Neural cell (in vitro differentiated cells): ENCODE data around the gene EXOC1. TPM values are rescaled to one million over a fixed set of nuclear protein-coding genes. Genes with fewer than 3 reads are reported as not detected.

Experiments used
- H2AFZ ChIP-seq: fragments of 200-600, 300-800 bp; sonication (generic), shearing (Covaris generic); 2 replicates; pipeline ENCODE4 v1.6.0; 2014; ENCODE audit warnings: low read depth, mild to moderate bottlenecking, antibody characterized with exemption, low read length, moderate library complexity
- H3F3A ChIP-seq: fragments of 200-600 bp; shearing (Covaris generic); 2 replicates; pipeline ENCODE4 v1.6.1; 2016; ENCODE audit warnings: mild to moderate bottlenecking, moderate library complexity, mixed read lengths, antibody characterized with exemption, low read length; ENCODE audit not compliant: insufficient read depth, poor library complexity, severe bottlenecking
- H3K27ac ChIP-seq: fragments of 200-600, 300-800 bp; sonication (generic), shearing (Covaris generic); 2 replicates; pipeline ENCODE4 v1.5.1; 2014; ENCODE audit warnings: mild to moderate bottlenecking, low read length, moderate library complexity
- H3K27me3 ChIP-seq: fragments of 300-800, 200-600 bp; sonication (generic), shearing (Covaris generic); 2 replicates; pipeline ENCODE4 v1.6.0; 2014; ENCODE audit warnings: mild to moderate bottlenecking, low read depth, low read length, moderate library complexity; ENCODE audit not compliant: insufficient read depth
- H3K36me3 ChIP-seq: fragments of 300-800, 200-600 bp; sonication (generic), shearing (Covaris generic); 2 replicates; pipeline ENCODE4 v1.5.1; 2014; ENCODE audit warnings: mild to moderate bottlenecking, antibody characterized with exemption, low read length, moderate library complexity; ENCODE audit not compliant: insufficient read depth
- H3K4me2 ChIP-seq: fragments of 300-800, 200-600 bp; sonication (generic), shearing (Covaris generic); 2 replicates; pipeline ENCODE4 v1.6.0; 2014; ENCODE audit warnings: mild to moderate bottlenecking, low read length
- H3K4me3 ChIP-seq: fragments of 300-800, 200-600 bp; sonication (generic), shearing (Covaris generic); 2 replicates; pipeline ENCODE4 v1.5.1; 2014; ENCODE audit warnings: mild to moderate bottlenecking, low read length, moderate library complexity
- H3K79me2 ChIP-seq: fragments of 200-600 bp; shearing (Covaris generic); replicated peaks from 2 replicates; pipeline ENCODE4 v1.6.0; 2014; ENCODE audit warnings: mild to moderate bottlenecking, low read length, moderate library complexity; ENCODE audit not compliant: insufficient read depth
- H3K9ac ChIP-seq: fragments of 300-800, 200-600 bp; sonication (generic), shearing (Covaris generic); 2 replicates; pipeline ENCODE4 v1.6.1; 2016; ENCODE audit warnings: mild to moderate bottlenecking, low read length, mixed read lengths
- H3K9me2 ChIP-seq: fragments of 200-600 bp; shearing (Covaris generic); 2 replicates; pipeline ENCODE4 v1.6.1; 2016; ENCODE audit warnings: mild to moderate bottlenecking, low read length, mixed read lengths; ENCODE audit not compliant: insufficient read depth
- H3K9me3 ChIP-seq: fragments of 200-600, 300-800 bp; sonication (generic), shearing (Covaris generic); 2 replicates; pipeline ENCODE4 v1.6.1; 2016; ENCODE audit warnings: mild to moderate bottlenecking, mixed run types, low read length, moderate library complexity, mixed read lengths
- H4K20me1 ChIP-seq: fragments of 200-600 bp; shearing (Covaris generic); 2 replicates; pipeline ENCODE4 v1.6.1; 2016; ENCODE audit warnings: mild to moderate bottlenecking, mixed run types; ENCODE audit not compliant: insufficient read depth
- CTCF ChIP-seq: fragments of 450-650 bp; IDR thresholded peaks from 2 replicates; pipeline ENCODE4 v1.5.1; 2014; ENCODE audit warnings: antibody characterized with exemption, mild to moderate bottlenecking, moderate library complexity; ENCODE audit not compliant: poor library complexity, severe bottlenecking
- EP300 ChIP-seq: fragments of 450-650 bp; conservative IDR thresholded peaks from 2 replicates; pipeline ENCODE4 v1.6.1; 2014; ENCODE audit warnings: antibody characterized with exemption, mild to moderate bottlenecking, moderate library complexity; ENCODE audit not compliant: poor library complexity, severe bottlenecking
- EZH2 ChIP-seq: fragments of 200-600, 300-800 bp; shearing (Covaris generic), sonication (generic); IDR thresholded peaks from 2 replicates; pipeline ENCODE4 v1.6.1; 2014; ENCODE audit warnings: antibody characterized with exemption, low read length, borderline replicate concordance, mild to moderate bottlenecking; ENCODE audit not compliant: insufficient read depth, poor library complexity, severe bottlenecking
- MXI1 ChIP-seq: fragments of 450-650 bp; conservative IDR thresholded peaks from 2 replicates; pipeline ENCODE4 v1.6.1; 2014; ENCODE audit warnings: antibody characterized with exemption, mild to moderate bottlenecking; ENCODE audit not compliant: poor library complexity, severe bottlenecking
- POLR2AphosphoS5 ChIP-seq: IDR thresholded peaks from 2 replicates; pipeline ENCODE4 v1.6.1; 2012
- RAD21 ChIP-seq: fragments of 450-650 bp; conservative IDR thresholded peaks from 2 replicates; pipeline ENCODE4 v1.6.1; 2014; ENCODE audit warnings: antibody characterized with exemption, mild to moderate bottlenecking, moderate library complexity
- REST ChIP-seq: IDR thresholded peaks from 2 replicates; pipeline ENCODE4 v1.6.1; 2012; ENCODE audit warnings: borderline replicate concordance
- SMC3 ChIP-seq: fragments of 450-650 bp; conservative IDR thresholded peaks from 2 replicates; pipeline ENCODE4 v1.6.1; 2014; ENCODE audit warnings: antibody characterized with exemption, mild to moderate bottlenecking, moderate library complexity; ENCODE audit not compliant: poor library complexity
- TAF1 ChIP-seq: IDR thresholded peaks from 2 replicates; pipeline ENCODE4 v1.6.1; 2012; ENCODE audit warnings: low read depth
- polyA plus RNA-seq: library from polyadenylated mRNA; depleted of rRNA; stranded (reverse); fragments of >200 nt; gene quantifications from 2 replicates; pipeline ENCODE4 v1.2.3, GENCODE V29; 2014

Gene EXOC1
- polyA plus RNA-seq, 1 donor from 2014 or later: 106 TPM

GRCh38 chr4:55941881-55942396, 88.5 kb downstream of the EXOC1 start:
- H3K9me3 ChIP-seq: peaks cover 6% of the 10 kb centered on the region

GRCh38 chr4:55947254-55947882, 93.9 kb downstream of the EXOC1 start:
- Histone ChIP-seq H3K27ac (no peak overlapping the region), H3K79me2 (peaks cover 24% of the 10 kb centered on the region), H4K20me1 (no peaks in the 10 kb centered on the region), H3K4me2 (no peak overlapping the region), H3K4me3 (no peak overlapping the region), H3K9ac (no peak overlapping the region), H3K27me3 (no peaks in the 10 kb centered on the region), H3F3A (no peaks in the 10 kb centered on the region), H3K9me2 (no peaks in the 10 kb centered on the region), H3K36me3 (no peaks in the 10 kb centered on the region), H3K9me3 (no peaks in the 10 kb centered on the region), H2AFZ (no peak overlapping the region)
- TF ChIP-seq POLR2AphosphoS5 (no peak), RAD21 (no peak), EZH2 (no peak), REST (no peak), CTCF (no peak)

More at GRCh38 chr4:55941881-55942396, 88.5 kb downstream of the EXOC1 start:
- no peaks in the 10 kb centered on the region for H3F3A ChIP-seq
- no peak for TF ChIP-seq REST
- no peak for TF ChIP-seq POLR2AphosphoS5
- no peak for TF ChIP-seq TAF1
- no peak for TF ChIP-seq EZH2
- no peak for TF ChIP-seq RAD21
- no peak for TF ChIP-seq SMC3
- TF ChIP-seq EP300: no peak
- no peak for TF ChIP-seq MXI1
- no peak for TF ChIP-seq CTCF
- H3K79me2 ChIP-seq: no peaks in the 10 kb centered on the region
- no peak overlapping the region for H3K4me2 ChIP-seq
- no peak overlapping the region for H2AFZ ChIP-seq
- H4K20me1 ChIP-seq: no peaks in the 10 kb centered on the region
- no peaks in the 10 kb centered on the region for H3K9me2 ChIP-seq
- no peaks in the 10 kb centered on the region for H3K36me3 ChIP-seq
- no peak overlapping the region for H3K9ac ChIP-seq
- H3K27ac ChIP-seq: no peak overlapping the region
- H3K4me3 ChIP-seq: no peak overlapping the region
- no peaks in the 10 kb centered on the region for H3K27me3 ChIP-seq
